ENCODE data around the gene CENPT.
"Not testable (repeated sequence)": the region's sequence is repeated elsewhere in the genome, so short reads cannot be mapped to it uniquely, and the experiment has no call there.

CENPT gene

DNA sequence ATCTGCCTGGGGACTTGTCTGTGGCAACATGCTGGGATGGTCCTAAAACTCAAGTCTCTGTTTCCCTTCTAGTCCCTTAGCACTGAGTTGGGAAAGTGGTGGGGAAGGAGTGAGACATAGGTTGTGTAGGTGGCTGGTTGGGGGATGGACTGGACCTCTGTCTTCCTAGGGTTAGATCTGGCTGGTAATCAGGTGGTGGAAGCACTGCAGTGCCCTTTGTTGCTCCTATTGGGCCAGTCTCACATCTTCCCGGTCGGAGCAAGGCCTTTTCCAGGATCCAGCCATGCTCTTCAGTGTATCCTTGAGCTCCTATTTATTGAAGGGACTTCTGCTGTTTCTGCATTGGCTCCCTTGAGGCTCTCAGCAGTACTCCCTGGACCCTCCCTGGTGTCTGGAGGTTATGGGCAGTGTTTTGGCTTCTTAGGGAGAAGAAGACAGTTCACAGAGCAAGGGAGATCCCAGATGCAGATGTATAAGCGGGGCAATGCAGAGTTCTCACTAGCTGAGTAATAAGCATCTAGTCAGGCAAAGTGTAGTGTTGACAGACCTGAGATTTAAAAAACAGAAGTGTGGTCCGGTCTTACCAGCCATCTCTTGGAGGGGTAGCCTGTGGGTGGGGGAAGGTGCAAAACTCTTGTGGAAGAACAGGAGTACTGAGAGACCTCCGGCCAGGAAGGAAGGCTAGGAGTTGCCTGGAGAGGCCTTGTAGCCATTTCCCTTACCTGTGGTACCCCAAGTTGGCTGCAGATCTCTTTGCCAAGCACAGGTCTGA, 2.0 kb downstream of the CENPT start:
- no peak for DNase-seq

DNA sequence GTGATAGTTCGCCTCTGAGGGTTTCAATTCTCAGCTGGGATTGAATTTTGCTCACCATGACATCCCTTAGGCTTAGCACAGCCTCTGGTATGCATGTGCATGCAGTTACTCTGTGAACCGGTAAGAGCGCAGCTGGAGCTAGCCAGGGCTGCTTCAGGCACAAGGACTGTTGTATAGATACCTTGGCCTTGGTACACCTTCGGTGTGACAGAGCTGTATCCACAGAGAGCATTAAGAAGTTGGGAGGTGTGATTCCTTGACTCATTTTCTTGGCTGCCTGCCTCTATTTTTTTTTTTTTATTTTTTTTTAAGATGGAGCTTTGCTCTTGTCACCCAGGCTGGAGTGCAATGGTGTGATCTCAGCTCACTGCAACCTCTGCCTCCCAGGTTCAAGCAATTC, 3.0 kb downstream of the CENPT start:
- no peak for DNase-seq

DNA sequence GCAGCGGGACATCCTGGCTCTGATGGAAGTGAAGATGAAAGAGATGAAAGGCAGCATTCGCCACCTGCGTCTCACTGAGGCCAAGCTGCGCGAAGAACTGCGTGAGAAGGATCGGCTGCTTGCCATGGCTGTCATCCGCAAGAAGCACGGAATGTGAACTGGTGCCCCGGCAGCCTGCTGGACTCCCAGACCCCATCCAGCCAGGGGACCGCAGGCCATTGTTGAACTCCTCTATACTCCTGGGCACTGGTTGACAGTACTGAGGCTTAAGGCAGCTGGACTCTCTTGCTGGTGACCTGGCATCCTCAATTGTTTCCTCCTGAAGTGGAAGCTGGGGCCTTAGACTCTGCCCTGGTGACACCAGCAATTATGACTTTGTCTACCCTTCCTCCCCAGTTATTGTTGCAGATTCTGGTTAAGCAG, 4.1 kb downstream of the CENPT start:
- no peak for DNase-seq

DNA sequence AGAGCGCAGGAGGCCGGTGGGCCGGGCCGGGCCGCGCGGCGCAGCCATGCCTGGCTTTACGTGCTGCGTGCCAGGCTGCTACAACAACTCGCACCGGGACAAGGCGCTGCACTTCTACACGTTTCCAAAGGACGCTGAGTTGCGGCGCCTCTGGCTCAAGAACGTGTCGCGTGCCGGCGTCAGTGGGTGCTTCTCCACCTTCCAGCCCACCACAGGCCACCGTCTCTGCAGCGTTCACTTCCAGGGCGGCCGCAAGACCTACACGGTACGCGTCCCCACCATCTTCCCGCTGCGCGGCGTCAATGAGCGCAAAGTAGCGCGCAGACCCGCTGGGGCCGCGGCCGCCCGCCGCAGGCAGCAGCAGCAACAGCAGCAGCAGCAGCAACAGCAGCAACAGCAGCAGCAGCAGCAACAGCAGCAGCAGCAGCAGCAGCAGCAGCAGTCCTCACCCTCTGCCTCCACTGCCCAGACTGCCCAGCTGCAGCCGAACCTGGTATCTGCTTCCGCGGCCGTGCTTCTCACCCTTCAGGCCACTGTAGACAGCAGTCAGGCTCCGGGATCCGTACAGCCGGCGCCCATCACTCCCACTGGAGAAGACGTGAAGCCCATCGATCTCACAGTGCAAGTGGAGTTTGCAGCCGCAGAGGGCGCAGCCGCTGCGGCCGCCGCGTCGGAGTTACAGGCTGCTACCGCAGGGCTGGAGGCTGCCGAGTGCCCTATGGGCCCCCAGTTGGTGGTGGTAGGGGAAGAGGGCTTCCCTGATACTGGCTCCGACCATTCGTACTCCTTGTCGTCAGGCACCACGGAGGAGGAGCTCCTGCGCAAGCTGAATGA, 4.8 kb downstream of the CENPT start:
- DNase-seq: peak; percentile 69

DNA sequence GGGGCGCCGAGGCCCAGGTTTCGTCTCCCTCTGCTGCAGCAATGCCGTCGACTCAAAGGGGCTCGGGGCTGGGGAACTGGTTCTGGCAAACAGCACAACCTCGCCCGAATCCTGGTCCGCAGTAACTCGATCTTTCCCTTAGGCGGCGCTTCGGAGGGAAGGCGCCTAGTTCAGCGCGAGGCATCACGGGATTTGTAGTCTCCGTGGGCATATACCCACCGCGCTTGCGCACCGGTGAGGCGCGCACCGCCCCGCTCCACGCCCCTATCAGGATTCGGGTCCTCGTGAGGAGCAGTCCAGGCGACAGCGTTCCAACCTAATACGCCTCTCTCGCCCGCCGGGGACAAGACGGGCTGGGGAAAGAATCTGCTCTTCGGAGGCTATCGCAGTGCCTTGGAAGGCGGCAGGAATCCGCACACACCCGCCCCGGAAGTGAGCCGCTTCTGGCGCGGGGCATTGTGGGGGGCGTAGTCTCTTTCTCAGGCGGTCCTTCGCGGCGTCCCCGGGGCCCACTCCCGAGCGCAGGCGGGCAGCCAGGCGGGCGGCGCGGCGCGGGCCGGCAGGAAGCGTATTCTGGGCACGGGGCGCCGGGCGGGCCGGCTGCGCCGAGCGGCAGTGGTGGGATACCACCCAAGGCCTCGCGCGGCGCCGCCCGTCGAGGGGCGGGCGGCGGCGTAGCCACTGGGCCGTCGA, 5.5 kb downstream of the CENPT start, which contains the start of gene THAP11:
TSS of gene THAP11 (plus strand) at position 505 of the 693 bp plus-strand sequence. CDS start 235 bp downstream, outside the sequence.
- peak; percentile 98 for DNase-seq

DNA sequence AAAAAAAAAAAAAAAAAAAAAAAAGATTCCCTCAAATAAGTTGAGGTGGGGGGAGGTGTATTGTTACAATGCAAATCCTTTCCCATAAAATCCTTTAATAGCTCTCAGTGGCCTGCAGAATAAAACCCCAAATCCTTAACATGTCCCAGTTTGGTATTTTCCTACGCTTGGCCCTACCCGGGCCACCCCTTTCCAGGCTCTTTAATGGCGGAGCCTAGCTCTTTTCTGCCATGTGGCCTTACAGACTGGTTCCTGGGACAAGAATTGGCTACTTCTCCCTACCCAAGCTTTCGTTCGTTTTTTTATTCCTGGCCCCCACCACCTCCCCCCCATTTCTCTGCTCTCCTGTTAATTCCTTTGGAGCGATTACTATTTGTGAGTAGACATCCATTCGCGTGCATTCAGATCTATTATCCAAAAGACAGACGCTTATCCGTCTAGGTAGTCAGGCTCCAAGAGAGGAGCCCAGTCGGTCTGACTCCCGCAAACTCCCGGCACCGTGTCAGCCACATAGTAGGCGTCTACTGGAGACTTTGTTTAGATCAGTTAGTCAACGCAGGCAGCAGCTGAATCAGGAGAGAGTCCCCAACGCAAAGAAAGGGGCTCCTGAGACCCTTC, 6.2 kb downstream of the CENPT start:
- DNase-seq: no peak

DNA sequence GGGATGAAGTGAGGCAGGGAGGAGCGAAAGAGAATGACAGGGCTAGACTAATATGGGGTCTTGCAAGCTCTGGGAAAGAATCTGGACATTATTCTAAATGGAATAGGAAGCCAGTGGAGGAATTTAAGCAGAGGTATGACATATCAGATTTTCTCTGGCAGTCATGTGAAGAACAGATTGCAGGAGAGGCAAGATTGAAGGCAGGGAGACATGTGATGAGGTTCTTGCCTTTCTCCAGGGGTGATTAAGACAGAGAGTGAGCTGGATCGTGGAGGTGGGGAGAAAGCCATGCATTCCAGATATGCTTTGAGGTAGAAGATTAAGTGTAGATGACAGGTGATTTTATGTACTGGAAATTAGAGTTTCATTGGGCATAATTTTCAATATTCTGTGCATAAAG, 9.7 kb downstream of the CENPT start:
- DNase-seq: no peak

DNA sequence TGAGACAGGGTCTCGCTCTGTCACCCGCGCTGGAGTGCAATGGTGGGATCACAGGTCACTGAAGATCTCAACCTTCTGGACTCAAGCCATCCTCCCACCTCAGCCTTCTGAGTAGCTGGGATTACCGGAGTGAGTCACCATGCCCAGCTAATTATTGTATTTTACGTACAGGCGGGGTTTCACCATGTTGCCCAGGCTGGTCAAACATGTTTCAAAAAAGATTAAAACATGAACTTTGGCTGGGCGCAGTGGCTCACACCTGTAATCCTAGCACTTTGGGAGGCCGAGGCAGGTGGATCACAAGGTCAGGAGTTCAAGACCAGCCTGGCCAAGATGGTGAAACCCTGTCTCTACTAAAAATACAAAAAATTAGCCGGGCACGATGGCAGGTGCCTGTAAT, 10.3 kb downstream of the CENPT start:
- DNase-seq: not testable (repeated sequence)

DNA sequence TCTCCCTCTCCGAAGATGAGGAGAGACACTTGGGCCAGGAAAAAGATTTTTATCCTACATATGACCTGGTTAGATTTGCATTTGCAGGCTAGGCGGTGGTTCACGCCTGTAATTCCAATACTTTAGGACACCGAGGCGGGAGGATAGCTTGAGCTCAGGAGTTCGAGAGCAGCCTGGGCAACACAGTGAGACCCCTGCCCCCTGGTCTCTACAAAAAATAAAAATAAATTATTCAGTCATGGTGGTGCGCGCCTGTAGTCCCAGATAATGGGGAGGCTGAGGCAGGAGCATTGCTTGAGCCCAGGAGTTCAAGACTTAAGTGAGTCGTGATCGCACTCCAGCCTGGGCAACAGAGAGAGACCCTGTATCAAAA, 13.3 kb downstream of the CENPT start:
- no peak for DNase-seq

DNA sequence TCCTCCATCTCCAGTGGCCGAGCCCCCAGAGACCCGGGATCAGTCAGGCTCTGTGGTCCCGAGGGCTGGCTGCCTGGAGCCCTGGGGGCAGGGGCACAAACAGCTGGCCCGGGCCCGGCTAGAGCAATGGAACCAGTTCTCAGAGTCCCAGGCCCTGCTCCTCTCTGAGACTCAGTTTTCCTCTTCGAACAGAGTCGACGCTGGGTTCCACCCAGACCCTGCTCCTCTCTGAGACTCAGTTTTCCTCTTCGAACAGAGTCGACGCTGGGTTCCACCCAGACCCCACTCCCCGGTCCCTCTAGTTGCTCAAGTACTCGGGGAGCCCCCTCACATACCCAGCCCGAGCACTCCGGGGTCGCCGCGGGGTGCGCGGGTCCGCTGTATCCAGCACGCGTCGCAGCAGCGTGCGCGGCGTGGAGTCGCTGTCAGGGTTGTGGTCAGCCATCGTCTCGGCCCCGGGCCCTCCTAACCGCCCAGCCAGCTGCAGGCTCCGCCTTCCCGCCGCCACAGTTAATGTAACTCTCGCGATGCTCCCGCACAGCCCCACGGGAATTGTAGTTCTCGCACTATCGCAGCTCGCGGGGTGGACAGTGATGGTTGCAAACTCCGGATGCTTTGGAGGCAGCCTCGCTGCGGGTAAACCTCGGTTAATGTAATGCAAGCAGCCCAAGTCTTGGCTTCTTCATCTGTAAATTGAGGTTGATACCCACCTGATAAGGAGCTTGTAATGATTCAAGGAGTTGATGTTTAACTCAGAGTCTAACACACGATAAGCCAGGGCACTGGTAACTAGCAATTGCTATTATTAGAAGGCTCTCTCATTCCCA, 13.9 kb downstream of the CENPT start:
- DNase-seq: peak; percentile 97

DNA sequence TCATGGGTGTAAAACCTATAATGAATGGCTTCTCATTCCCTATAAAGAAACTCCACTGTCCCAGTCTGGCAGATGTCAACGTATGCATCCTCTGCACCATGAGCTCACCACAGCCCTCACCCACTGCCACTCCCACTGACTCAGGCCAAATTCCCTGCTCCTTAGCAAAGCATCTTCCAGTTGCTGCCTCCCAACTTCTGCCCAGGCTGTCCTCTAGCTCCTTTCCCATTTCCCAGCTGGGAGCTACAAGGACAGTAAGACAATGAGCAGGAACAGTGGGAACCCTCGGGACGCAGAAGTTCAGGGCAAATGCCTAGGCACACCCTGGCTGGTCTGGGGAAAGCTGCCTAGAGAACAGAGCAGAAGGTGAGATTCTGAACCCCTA, 14.5 kb downstream of the CENPT start:
- DNase-seq: no peak

DNA sequence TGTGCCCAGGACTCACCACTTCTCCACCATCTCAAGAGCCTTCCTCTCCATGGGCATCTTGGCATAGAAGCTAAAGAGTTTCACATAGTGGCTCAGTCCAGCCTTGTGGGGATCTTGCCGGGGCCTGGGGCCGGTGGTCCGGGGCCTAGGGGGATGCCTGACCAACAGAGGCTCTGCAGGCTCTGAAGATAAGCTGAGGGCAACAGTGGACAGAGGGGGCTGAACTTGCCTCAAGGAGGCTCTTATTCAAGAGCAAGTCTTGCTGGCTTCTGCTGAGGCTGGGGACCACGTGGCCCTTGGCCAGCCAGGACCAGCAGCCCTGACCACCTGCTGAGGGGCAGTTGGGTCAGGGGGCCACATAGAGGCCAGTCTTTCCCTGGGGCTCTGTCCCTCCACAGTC, 18.8 kb downstream of the CENPT start:
- DNase-seq: no peak

DNA sequence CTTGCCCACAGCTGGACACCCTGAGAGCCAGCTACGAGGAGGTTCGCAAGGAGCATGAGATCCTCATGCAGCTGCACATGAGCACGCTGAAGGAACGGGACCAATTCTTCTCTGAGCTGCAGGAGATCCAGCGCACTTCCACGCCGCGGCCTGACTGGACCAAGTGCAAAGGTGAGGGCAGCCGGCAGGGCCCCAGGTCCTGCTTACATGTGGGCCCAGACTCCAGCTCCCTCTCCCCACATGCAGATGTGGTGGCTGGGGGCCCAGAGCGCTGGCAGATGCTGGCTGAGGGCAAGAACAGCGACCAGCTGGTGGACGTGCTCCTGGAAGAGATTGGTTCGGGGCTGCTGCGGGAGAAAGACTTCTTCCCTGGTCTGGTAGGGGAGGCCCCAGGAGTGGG, 21.6 kb downstream of the CENPT start:
- no peak for DNase-seq

DNA sequence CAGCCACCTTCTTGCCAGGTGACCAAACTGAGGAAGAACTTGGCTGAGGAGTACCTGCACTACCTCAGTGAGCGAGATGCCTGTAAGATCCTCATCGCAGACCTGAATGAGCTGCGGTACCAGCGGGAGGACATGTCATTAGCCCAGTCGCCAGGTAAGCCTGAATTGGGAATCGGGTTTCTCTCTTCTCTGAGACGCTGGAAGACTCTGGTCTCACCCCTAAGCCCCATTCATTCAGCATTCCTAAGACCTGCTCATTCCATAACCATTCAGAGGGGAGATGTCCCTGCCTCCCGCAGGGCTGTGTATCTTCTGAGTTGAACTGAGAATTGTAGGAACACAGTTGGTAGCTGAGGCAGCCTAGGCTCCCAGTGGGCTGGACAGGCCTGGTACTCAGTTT, 22.4 kb downstream of the CENPT start:
- DNase-seq: no peak

DNA sequence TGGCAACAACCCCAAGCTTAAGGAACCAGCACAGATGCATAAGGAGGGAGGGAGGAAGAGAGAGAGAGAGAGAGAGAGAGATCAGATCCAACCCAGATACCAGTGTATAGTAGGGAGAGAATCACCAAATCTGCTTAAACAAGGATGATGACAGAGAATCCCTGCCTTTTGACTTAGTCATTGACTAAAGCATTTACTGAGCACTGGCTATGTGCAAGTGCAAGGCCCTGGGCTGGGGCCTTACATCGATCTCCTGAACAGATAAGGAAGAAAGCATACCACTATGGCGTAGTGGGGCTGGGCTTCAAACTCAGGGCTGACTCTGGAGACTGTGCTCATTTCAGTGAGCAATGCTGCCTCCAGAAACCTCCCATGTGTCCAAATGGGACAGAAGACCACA, 25.0 kb downstream of the CENPT start:
- DNase-seq: no peak

DNA sequence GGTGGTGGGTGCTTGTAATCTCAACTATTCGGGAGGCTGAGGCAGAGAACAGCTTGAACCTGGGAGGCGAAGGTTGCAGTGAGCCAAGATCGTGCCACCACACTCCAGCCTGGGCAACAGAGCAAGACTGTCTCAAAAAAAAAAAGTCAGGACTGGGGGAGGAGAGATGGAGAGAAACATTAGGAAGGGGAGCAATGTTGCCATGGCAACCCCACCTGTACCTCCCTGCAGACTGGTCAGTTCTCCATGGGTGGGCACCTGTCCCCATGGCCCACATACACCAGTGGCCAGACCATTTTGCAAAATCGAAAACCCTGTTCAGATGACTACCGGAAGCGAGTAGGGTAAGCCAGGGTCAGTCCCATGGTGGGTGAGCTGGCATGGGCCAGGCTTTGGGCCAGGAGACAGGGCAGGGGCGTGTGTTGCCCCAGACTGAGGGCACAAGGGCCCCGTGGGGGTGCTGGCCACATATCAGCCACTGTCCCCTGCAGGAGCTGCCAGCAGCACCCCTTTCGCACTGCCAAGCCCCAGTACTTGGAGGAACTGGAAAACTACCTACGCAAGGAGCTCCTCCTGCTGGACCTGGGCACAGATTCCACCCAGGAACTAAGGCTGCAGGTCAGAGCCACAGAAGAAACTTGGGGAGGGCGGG, 26.8 kb downstream of the CENPT start:
- DNase-seq: no peak

DNA sequence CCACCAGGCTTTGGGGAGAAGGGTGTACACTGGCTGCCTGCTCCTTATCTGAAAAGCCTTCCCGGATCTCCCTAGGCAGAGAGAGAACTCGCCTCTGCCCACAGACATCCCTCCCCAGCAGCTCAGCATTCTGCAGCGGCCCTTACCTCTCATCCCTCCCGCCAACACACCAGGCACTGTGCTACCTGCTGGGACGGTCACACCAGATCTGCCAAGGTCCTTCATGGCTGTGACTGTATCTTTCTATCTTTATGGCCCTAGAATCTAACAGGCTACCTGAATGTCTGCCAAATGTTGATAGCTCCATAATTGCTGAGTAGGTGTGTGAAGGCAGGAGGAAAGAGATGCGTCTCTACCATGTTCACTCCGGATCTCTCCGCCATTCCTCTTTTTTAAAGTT, 32.9 kb downstream of the CENPT start:
- DNase-seq: no peak

DNA sequence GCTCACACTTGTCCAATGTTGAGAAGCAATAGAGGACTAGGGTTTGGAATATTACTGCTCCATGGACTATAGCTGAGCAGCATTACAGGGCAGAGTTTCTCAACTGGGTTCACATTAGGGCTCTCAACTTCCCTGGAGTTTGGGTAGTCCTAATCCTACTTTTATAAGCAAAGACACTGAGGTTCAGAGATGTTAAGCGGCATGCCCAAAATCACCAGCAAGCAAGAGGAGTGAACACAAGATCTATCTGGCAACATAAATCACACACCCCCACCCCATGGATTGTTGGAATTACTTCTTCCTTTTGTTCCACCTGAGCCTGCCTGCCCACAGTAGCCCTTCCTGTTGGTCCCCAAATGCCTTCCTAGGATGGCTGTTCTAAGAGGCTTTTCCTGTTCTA, 35.6 kb downstream of the CENPT start:
- no peak for DNase-seq

DNA sequence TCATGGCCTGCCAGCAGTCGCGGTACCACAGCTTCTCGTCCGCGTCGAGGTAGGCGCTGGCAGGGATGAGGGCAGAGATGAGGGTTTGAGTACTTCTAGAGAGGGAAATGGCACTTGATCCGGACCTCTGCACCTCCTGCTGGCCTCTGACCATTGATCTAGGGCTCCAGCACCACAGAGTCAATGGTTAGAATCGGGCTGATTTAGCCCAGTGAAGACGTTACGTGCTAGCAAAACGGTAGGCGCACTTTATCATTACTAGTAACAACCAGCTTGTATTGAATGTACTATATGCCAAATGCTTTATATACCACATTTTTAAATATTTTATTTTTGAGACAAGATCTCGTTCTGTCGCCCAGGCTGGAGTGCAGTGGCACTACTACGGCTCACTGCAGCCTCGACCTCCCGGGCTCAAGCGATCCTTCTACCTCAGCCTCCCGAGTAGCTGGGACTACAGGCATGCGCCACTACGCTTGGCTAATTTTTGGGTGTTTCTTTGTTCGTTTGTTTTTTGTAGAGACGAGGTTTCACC, 40.3 kb downstream of the CENPT start:
- no peak for DNase-seq

DNA sequence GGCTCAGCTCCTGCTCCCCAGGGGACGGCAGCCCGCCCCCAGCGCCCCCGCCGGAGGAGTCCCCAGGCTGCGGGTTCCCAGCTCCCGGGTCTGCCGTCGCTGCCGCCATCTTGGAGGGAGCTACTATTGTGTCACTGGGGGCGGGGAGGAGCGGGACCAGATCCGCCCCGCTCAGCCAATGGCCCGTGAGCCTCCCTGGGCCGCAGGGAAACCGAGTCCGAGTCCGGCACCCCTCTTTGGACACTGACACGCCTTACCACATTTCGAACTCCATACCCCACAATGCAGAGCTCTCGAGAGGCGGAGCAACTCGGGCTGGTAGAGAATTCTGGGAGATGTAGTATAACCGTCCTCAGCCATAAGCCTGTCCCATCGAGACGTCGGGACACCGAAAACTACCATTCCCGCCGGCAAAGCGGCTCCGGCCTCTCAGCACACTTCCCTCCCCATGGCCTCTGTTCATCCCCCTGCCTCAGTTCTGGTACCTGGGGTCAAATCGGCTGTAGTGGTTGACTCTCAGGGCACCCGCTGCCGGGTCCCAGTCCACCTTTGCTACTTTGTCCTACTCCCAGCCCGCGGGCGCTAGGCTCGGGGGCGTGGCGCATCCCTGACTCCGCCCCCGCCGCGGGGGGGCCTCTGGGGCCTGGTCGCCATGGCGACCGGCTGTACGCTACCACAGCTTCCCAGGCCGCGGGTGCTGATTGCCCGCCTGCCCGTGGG, 40.9 kb downstream of the CENPT start, which contains the start of the genes RANBP10 and TSNAXIP1:
TSS of gene RANBP10 (minus strand) at position 133 of the 720 bp plus-strand sequence. CDS start at position 109, 24 bp downstream.
TSS of gene TSNAXIP1 (plus strand) at position 462 of the 720 bp plus-strand sequence. CDS start 261 bp downstream, outside the sequence.
- peak; percentile 98 for DNase-seq
